HFFc6 (cell line): ENCODE results near the gene HDAC5. TPM values are rescaled to one million over a fixed set of nuclear protein-coding genes. Genes with fewer than 3 reads are reported as not detected.
"Not testable (repeated sequence)": the region's sequence is repeated elsewhere in the genome, so short reads cannot be mapped to it uniquely, and the experiment has no call there.

ENCODE experiments used
- DNase-seq: peaks from one replicate; pipeline ENCODE4 v3.0.0-alpha.2; 2018
- H3K27ac Mint-ChIP-seq: 2 replicates; pipeline ENCODE4 v1.8.0; 2020; ENCODE audit warnings: mild to moderate bottlenecking, mixed read lengths
- H3K27me3 Mint-ChIP-seq: 2 replicates; pipeline ENCODE4 v1.8.0; 2021; ENCODE audit warnings: mild to moderate bottlenecking, moderate library complexity, mixed read lengths; ENCODE audit not compliant: insufficient read depth
- H3K36me3 Mint-ChIP-seq: 2 replicates; pipeline ENCODE4 v1.8.0; 2021; ENCODE audit warnings: low read depth, mixed read lengths
- H3K4me1 Mint-ChIP-seq: 2 replicates; pipeline ENCODE4 v1.8.0; 2020; ENCODE audit warnings: low read depth, mixed read lengths
- H3K4me3 Mint-ChIP-seq: 2 replicates; pipeline ENCODE4 v1.8.0; 2020; ENCODE audit warnings: mild to moderate bottlenecking, moderate library complexity, mixed read lengths
- H3K9me3 Mint-ChIP-seq: 2 replicates; pipeline ENCODE4 v1.8.0; 2020; ENCODE audit warnings: mild to moderate bottlenecking, mixed read lengths
- total RNA-seq, 6 experiments: library from RNA; stranded (reverse); fragmentation: NEBNext Ultra II Directional; extraction: Animal tissue kit (Norgen Biotek cat#: 25700); gene quantifications; 2 replicates in 1 of 6; 3 replicates in 5 of 6; pipeline ENCODE4 v1.2.3, GENCODE V29; 2021
- TF ChIP-seq, protein P1 (sequence below): fragments of 200-600 bp; sonication (generic); IDR thresholded peaks from 2 replicates; pipeline ENCODE4 v1.5.0; 2021; ENCODE audit warnings: antibody characterized with exemption, mild to moderate bottlenecking

HDAC5 gene
- total RNA-seq, 6 experiments from 2014 or later: 63.4 to 87.4 (median 78.7) TPM

DNA sequence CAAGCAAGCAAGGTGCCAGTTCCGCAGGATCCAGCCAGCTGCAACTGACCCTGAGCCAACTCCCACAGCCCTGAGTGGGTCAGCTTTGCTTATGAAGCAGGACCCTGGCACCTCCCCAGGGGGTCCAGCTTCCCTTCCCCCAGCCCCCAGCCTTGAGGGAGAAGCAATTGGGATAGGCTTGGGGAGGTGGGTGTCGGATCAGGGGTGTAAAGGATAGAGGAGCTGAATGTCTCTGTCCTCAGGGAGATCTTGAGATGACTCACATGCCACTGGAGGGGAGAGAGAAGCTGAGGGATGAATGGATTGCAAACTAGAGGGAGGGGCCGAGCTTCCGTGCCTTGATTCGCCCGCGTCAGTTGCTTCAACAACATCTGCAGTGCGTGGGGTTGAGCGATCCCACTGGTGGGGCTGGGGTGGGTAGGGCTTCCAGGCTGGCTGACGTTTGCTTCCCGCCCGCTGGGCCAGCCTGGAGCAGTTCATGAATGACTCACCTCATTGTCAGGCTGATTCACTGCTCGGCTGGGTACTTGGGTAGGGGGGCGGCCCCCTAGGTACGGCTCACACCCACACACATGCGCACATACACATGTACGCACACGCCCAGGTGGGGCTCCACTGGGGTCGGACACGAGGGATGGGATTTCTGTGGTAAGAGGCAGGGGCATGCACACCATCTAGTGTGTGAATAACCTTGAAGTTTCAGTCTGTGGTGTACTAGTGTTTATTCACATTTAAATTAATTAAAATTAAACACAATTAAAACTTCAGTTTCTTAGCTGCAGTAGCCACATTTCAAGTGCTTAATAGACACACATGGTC, 14.7 kb upstream of the HDAC5 start:
- Mint-ChIP-seq H3K27me3 (peaks cover 2% of the 10 kb centered on the region), H3K4me1 (peaks cover 37% of the 10 kb centered on the region), H3K4me3 (peak overlapping the region; percentile 83), H3K27ac (peak overlapping the region; percentile 94), H3K9me3 (no peaks in the 10 kb centered on the region), H3K36me3 (no peaks in the 10 kb centered on the region)
- peak; percentile 99 for DNase-seq
- TF ChIP-seq, protein P1, sequence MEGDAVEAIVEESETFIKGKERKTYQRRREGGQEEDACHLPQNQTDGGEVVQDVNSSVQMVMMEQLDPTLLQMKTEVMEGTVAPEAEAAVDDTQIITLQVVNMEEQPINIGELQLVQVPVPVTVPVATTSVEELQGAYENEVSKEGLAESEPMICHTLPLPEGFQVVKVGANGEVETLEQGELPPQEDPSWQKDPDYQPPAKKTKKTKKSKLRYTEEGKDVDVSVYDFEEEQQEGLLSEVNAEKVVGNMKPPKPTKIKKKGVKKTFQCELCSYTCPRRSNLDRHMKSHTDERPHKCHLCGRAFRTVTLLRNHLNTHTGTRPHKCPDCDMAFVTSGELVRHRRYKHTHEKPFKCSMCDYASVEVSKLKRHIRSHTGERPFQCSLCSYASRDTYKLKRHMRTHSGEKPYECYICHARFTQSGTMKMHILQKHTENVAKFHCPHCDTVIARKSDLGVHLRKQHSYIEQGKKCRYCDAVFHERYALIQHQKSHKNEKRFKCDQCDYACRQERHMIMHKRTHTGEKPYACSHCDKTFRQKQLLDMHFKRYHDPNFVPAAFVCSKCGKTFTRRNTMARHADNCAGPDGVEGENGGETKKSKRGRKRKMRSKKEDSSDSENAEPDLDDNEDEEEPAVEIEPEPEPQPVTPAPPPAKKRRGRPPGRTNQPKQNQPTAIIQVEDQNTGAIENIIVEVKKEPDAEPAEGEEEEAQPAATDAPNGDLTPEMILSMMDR: no peak

- TF ChIP-seq, protein P1: no peak
- Mint-ChIP-seq H3K9me3 (no peaks in the 10 kb centered on the region), H3K36me3 (no peaks in the 10 kb centered on the region), H3K4me3 (no peak overlapping the region), H3K27me3 (peaks cover 2% of the 10 kb centered on the region), H3K4me1 (peaks cover 41% of the 10 kb centered on the region), H3K27ac (no peak overlapping the region)
- DNase-seq: no peak
Measured at GRCh38 chr17:44134752-44135568, 11.5 kb upstream of the HDAC5 start.

DNA sequence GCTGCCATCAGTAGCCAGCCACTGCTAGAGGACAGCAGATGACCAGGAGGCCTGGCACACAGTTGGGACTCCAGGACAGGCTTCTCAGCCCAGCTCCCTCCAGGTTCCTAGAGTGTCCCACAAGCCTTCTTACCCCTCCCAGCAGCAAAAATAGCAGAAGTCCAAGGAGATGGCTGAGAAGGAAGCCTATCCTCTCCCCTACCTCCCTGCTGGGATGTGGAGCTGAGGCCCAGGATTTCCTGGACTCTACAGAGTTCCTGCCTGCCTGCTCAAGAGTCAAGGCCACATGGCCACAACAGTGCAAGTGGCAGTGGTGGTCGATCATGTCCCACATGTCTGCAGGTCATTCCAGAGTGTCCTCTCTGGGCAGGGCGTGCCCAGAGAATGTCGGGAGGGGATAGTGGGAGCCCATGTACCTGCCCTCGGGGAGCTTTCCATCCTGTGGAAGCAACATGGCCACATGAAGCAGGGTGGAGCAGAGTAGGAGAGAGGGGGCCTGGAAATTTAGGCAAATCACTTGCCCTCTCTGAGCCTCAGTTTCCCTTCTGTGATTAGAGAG, 10.6 kb upstream of the HDAC5 start:
- no peak overlapping the region for H3K27ac Mint-ChIP-seq
- peaks cover 40% of the 10 kb centered on the region for H3K4me1 Mint-ChIP-seq
- no peak overlapping the region for H3K4me3 Mint-ChIP-seq
- no peaks in the 10 kb centered on the region for H3K9me3 Mint-ChIP-seq
- H3K27me3 Mint-ChIP-seq: peaks cover 2% of the 10 kb centered on the region
- TF ChIP-seq, protein P1: no peak
- no peaks in the 10 kb centered on the region for H3K36me3 Mint-ChIP-seq
- DNase-seq: no peak

DNA sequence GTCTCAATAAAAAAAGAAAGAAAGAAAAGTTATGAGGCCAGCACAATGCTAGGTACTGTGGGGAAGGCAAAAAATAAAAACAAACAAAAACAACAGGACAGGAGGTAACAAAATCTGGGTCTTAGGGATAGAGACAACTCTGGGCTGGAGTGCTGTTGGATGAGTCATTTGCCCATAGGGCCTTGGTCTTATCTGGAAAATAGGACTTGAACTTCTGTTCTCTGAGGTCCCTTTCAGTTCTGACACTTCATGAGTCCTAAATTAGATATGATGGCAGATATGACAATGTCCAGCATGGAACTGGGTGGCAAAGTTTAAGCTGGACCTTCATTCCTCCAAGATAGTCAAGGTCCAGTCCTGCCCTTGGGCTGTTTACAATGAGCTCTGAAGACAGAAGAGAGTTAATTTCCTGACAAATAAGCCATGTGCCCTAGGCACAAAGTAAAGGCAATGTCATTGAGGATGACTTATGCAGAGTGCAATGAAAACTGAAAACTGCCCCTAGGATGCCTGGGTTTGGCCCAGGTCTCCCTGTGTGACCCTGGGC, 8.9 kb upstream of the HDAC5 start:
- peak; percentile 30 for DNase-seq
- Mint-ChIP-seq H3K9me3 (no peaks in the 10 kb centered on the region), H3K27ac (peak overlapping the region; percentile 65), H3K27me3 (peaks cover 2% of the 10 kb centered on the region), H3K36me3 (no peaks in the 10 kb centered on the region), H3K4me1 (peaks cover 23% of the 10 kb centered on the region), H3K4me3 (peak overlapping the region; percentile 5; the same call in 1 of the 2 replicates)
- TF ChIP-seq, protein P1: no peak

GRCh38 chr17:44131372-44131771, 7.9 kb upstream of the HDAC5 start:
- H3K36me3 Mint-ChIP-seq, H3K27ac Mint-ChIP-seq, H3K4me3 Mint-ChIP-seq, H3K9me3 Mint-ChIP-seq, H3K27me3 Mint-ChIP-seq, DNase-seq: not testable (repeated sequence)
- peaks cover 20% of the 10 kb centered on the region for H3K4me1 Mint-ChIP-seq
